GM12878 (cell line): Measurements from ENCODE around the gene MYL6B. TPM values are rescaled to one million over a fixed set of nuclear protein-coding genes. Genes with fewer than 3 reads are reported as not detected.

Experiments
- EGR1 ChIP-seq, 2 experiments: IDR thresholded peaks; 1 replicate in 1 of 2; 2 replicates in 1 of 2; pipeline ENCODE4 v1.6.1; 2011 to 2012; ENCODE audit warnings: low read depth in 2 of 2, low read length in 2 of 2, borderline replicate concordance in 1 of 2, mild to moderate bottlenecking in 1 of 2, moderate library complexity in 1 of 2
- FOXM1 ChIP-seq: IDR thresholded peaks from 2 replicates; pipeline ENCODE4 v1.6.1; 2012; ENCODE audit warnings: low read depth, mild to moderate bottlenecking, inconsistent platforms, low read length, moderate library complexity
- HDGF ChIP-seq: fragments of 450-650 bp; IDR thresholded peaks from 2 replicates; pipeline ENCODE4 v1.6.1; 2016; ENCODE audit warnings: antibody characterized with exemption
- MEF2A ChIP-seq: IDR thresholded peaks from 2 replicates; pipeline ENCODE4 v1.6.1; 2011; ENCODE audit warnings: low read depth, mild to moderate bottlenecking, low read length, moderate library complexity; ENCODE audit not compliant: insufficient read depth
- MTA3 ChIP-seq: IDR thresholded peaks from 2 replicates; pipeline ENCODE4 v1.6.1; 2012; ENCODE audit warnings: low read length, inconsistent platforms, borderline replicate concordance
- NKRF ChIP-seq: fragments of 450-650 bp; conservative IDR thresholded peaks from 2 replicates; pipeline ENCODE4 v1.6.1; 2017; ENCODE audit warnings: mild to moderate bottlenecking, moderate library complexity
- RELB ChIP-seq: fragments of 450-650 bp; IDR thresholded peaks from 2 replicates; pipeline ENCODE4 v1.6.1; 2017; ENCODE audit warnings: low read depth, mild to moderate bottlenecking, moderate library complexity
- SMAD1 ChIP-seq: fragments of 450-650 bp; IDR thresholded peaks from 2 replicates; pipeline ENCODE4 v1.6.1; 2018; ENCODE audit warnings: mild to moderate bottlenecking, low read depth; ENCODE audit not compliant: partially characterized antibody
- SMAD5 ChIP-seq: IDR thresholded peaks from 2 replicates; pipeline ENCODE4 v1.6.1; 2016; ENCODE audit warnings: antibody characterized with exemption, low read depth
- SRF ChIP-seq, 2 experiments: IDR thresholded peaks; 2 replicates each; pipeline ENCODE4 v1.6.1; 2011; ENCODE audit warnings: low read depth in 2 of 2, low read length in 2 of 2, mild to moderate bottlenecking in 1 of 2, moderate library complexity in 1 of 2
- polyA plus RNA-seq, 11 experiments: library from polyadenylated mRNA; depleted of rRNA in 4 of 11; unstranded in 6 of 11; stranded (reverse) in 5 of 11; fragments of >200 nt; fragmentation: Nextera tagmentation in 4 of 11; fragmentation: Illumina TruSeq in 1 of 11; extraction: Ambion mirVana in 4 of 11; extraction: Trizol in 1 of 11; gene quantifications; 1 replicate in 1 of 11; 2 replicates in 10 of 11; pipeline versions ENCODE4 v1.2.1 to v1.2.3, GENCODE V29; 2011 to 2016; ENCODE audit warnings: inconsistent platforms in 2 of 11, missing spikeins in 2 of 11, low read depth in 1 of 11
- total RNA-seq, 4 experiments: library from RNA; depleted of rRNA in 3 of 4; stranded (reverse); fragments of >200 nt in 3 of 4; fragmentation: Illumina TruSeq in 1 of 4; extraction: Trizol in 1 of 4; gene quantifications; 2 replicates each; pipeline versions ENCODE4 v1.2.1 to v1.2.3, GENCODE V29; 2013 to 2021

Gene MYL6B
- total and polyA plus RNA-seq, 10 of the 15 experiments (the other 5 are each of a cell fraction or from before 2014, with no cell fraction given), result 75.5 to 153 (median 114) TPM

- 0 out of 2 replicates have a peak, but pooled peaks have one; percentile 49 for TF ChIP-seq SMAD5
- TF ChIP-seq SMAD1, result no peak
- no peak for TF ChIP-seq RELB
- TF ChIP-seq NKRF, result 0 out of 2 replicates have a peak, but pooled peaks have one; percentile 43
- no peak for TF ChIP-seq MEF2A
- TF ChIP-seq FOXM1, result no peak
- no peak for TF ChIP-seq MTA3
- peak in 1 of 2 experiments; percentile 71; a peak in 1 of 4 replicates for TF ChIP-seq SRF (IDR thresholded peaks at IDR 0.05; ENCODE audit: low read depth in 2 of 2, low read length in 2 of 2)
- no peak for TF ChIP-seq HDGF
- TF ChIP-seq EGR1 (IDR thresholded peaks at IDR 0.05; ENCODE audit: borderline replicate concordance in 1 of 2, low read depth in 2 of 2, low read length in 2 of 2), result peak; percentile 41 to 95
- TF ChIP-seq, all 136 proteins: peak for 16
These were observed 23.0 kb upstream of the MYL6B start (continued) for GRCh38 chr12:56129206-56129941.
